ENCODE results near the gene MAPK8.

MAPK8 gene

GRCh38 chr10:48384699-48384982 is 78.2 kb downstream of the MAPK8 start:
- no peak for DNase-seq

GRCh38 chr10:48389272-48389671 is 82.8 kb downstream of the MAPK8 start:
- no peak for DNase-seq

- DNase-seq: no peak
Measured at GRCh38 chr10:48389846-48390557, 83.5 kb downstream of the MAPK8 start.

- no peak for DNase-seq
Measured at GRCh38 chr10:48390558-48390871, 84.0 kb downstream of the MAPK8 start.

- DNase-seq: peak in 2 of 4 experiments; percentile 7 to 17
Measured at GRCh38 chr10:48390933-48391845, 84.7 kb downstream of the MAPK8 start.

GRCh38 chr10:48391994-48392393 is 85.5 kb downstream of the MAPK8 start:
- no peak for DNase-seq

- no peak for DNase-seq
Measured at GRCh38 chr10:48398261-48398660, 91.8 kb downstream of the MAPK8 start.

GRCh38 chr10:48399056-48399541 is 92.6 kb downstream of the MAPK8 start:
- DNase-seq: no peak

GRCh38 chr10:48399551-48399950 is 93.1 kb downstream of the MAPK8 start:
- no peak for DNase-seq

- DNase-seq: no peak
Measured at GRCh38 chr10:48400129-48400849, 93.8 kb downstream of the MAPK8 start.

- no peak for DNase-seq
Measured at GRCh38 chr10:48400850-48401220, 94.4 kb downstream of the MAPK8 start.

GRCh38 chr10:48404646-48405045 is 98.2 kb downstream of the MAPK8 start:
- DNase-seq: peak; percentile 56 to 77 (median 68)

- peak in 3 of 4 experiments; percentile 12 to 37 (median 17) for DNase-seq
Measured at GRCh38 chr10:48406204-48406603, 99.7 kb downstream of the MAPK8 start.

- DNase-seq: no peak
Measured at GRCh38 chr10:48406658-48407057, 100.2 kb downstream of the MAPK8 start.

GRCh38 chr10:48410503-48410902 is 104.0 kb downstream of the MAPK8 start:
- no peak for DNase-seq

GRCh38 chr10:48411510-48411909 is 105.0 kb downstream of the MAPK8 start:
- no peak for DNase-seq

- DNase-seq: no peak
Measured at GRCh38 chr10:48412081-48412480, 105.6 kb downstream of the MAPK8 start.

GRCh38 chr10:48412933-48413332 is 106.5 kb downstream of the MAPK8 start:
- DNase-seq: no peak

GRCh38 chr10:48414160-48414559 is 107.7 kb downstream of the MAPK8 start:
- DNase-seq: no peak

- DNase-seq: no peak
Measured at GRCh38 chr10:48414778-48415177, 108.3 kb downstream of the MAPK8 start.

GRCh38 chr10:48416584-48417232 is 110.2 kb downstream of the MAPK8 start:
- no peak for DNase-seq

- DNase-seq: no peak
Measured at GRCh38 chr10:48417374-48417773, 110.9 kb downstream of the MAPK8 start.
